ENCODE measurements around the gene ASPSCR1.

- no peak for TF ChIP-seq ELF1 (IDR thresholded peaks at IDR 0.05; ENCODE audit: borderline replicate concordance, low read depth)
- TF ChIP-seq MAX (IDR thresholded peaks at IDR 0.05) = no peak
- no peak for TF ChIP-seq EZH2 (IDR thresholded peaks at IDR 0.05)
- TF ChIP-seq, protein P1, sequence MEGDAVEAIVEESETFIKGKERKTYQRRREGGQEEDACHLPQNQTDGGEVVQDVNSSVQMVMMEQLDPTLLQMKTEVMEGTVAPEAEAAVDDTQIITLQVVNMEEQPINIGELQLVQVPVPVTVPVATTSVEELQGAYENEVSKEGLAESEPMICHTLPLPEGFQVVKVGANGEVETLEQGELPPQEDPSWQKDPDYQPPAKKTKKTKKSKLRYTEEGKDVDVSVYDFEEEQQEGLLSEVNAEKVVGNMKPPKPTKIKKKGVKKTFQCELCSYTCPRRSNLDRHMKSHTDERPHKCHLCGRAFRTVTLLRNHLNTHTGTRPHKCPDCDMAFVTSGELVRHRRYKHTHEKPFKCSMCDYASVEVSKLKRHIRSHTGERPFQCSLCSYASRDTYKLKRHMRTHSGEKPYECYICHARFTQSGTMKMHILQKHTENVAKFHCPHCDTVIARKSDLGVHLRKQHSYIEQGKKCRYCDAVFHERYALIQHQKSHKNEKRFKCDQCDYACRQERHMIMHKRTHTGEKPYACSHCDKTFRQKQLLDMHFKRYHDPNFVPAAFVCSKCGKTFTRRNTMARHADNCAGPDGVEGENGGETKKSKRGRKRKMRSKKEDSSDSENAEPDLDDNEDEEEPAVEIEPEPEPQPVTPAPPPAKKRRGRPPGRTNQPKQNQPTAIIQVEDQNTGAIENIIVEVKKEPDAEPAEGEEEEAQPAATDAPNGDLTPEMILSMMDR (IDR thresholded peaks at IDR 0.05 in 2 of 3, conservative IDR thresholded peaks at IDR 0.05 in 1 of 3; ENCODE audit: borderline replicate concordance in 1 of 3, insufficient read depth in 1 of 3, low read depth in 2 of 3, low read length in 2 of 3) = no peak
- TF ChIP-seq EGR1 (IDR thresholded peaks at IDR 0.05; ENCODE audit: low read depth) = no peak
These were observed 43.2 kb downstream of the ASPSCR1 start for GRCh38 chr17:82020572-82021106.

Measured in HCT116 (cell line).